Renal cortex interstitium (tissue), 11 donors: ENCODE data around the gene POU4F3. TPM values are rescaled to one million over a fixed set of nuclear protein-coding genes. Genes with fewer than 3 reads are reported as not detected.

Experiments
- DNase-seq, 11 donors: peaks; one replicate each; pipeline ENCODE4 v3.0.0-alpha.2; 2013; ENCODE audit warnings: low read depth in 9 of 11, low spot score in 4 of 11; ENCODE audit errors: extremely low read depth in 1 of 11
- polyA plus RNA-seq, 3 donors: library from polyadenylated mRNA; unstranded; fragments of 120-200 nt; gene quantifications; one replicate each; pipeline ENCODE4 v1.2.1, GENCODE V29; 2013; ENCODE audit not compliant: insufficient read length in 3 of 3

POU4F3 gene
- polyA plus RNA-seq, 3 donors: 0.17 to 0.22 (median 0.17) TPM

GRCh38 chr5:146376821-146377220 is 38.2 kb downstream of the POU4F3 start:
- peak in 1 of 11 donors; percentile 2 for DNase-seq

GRCh38 chr5:146378986-146379385 is 40.3 kb downstream of the POU4F3 start:
- DNase-seq: no peak

GRCh38 chr5:146380714-146381113 is 42.1 kb downstream of the POU4F3 start:
- DNase-seq: no peak

GRCh38 chr5:146388386-146388785 is 49.7 kb downstream of the POU4F3 start:
- no peak for DNase-seq

- DNase-seq: no peak
Measured at GRCh38 chr5:146390469-146390868, 51.8 kb downstream of the POU4F3 start.

Other genes with a start within 250 kb of the POU4F3 start
- gene PLAC8L1, start 233.3 kb upstream of the POU4F3 start, polyA plus RNA-seq: 1 to 10 TPM in 2 of 3 donors, under 1 TPM in 1; 0.76 to 1.1 (median 1.0) TPM
- 100 to 1,000 TPM; 134 to 157 (median 134) TPM for gene LARS1, start 156.2 kb upstream of the POU4F3 start, polyA plus RNA-seq
- 10 to 100 TPM; 27.0 to 32.0 (median 28.3) TPM for gene RBM27, start 135.2 kb upstream of the POU4F3 start, polyA plus RNA-seq
- gene TCERG1, start 108.5 kb downstream of the POU4F3 start, polyA plus RNA-seq: 100 to 1,000 TPM in 2 of 3 donors, 10 to 100 TPM in 1; 99.1 to 154 (median 135) TPM
- gene GPR151, start 177.4 kb downstream of the POU4F3 start, polyA plus RNA-seq: not detected